ENCODE data around the gene PTPRG.

PTPRG gene

GRCh38 chr3:61868499-61868898 lies 307.1 kb downstream of the PTPRG start:
- TF ChIP-seq CTCF (IDR thresholded peaks at IDR 0.05; ENCODE audit: insufficient read depth, low read depth, low read length, missing control alignments), result no peak
- H3K4me3 ChIP-seq (ENCODE audit: low read depth, low read length), result no peak overlapping the region
- DNase-seq (ENCODE audit: low read depth), result no peak

GRCh38 chr3:61869371-61869770 lies 308.0 kb downstream of the PTPRG start:
- DNase-seq (ENCODE audit: low read depth), result no peak
- TF ChIP-seq CTCF (IDR thresholded peaks at IDR 0.05; ENCODE audit: insufficient read depth, low read depth, low read length, missing control alignments), result no peak
- no peak overlapping the region for H3K4me3 ChIP-seq (ENCODE audit: low read depth, low read length)

GRCh38 chr3:61871644-61872043 lies 310.3 kb downstream of the PTPRG start:
- no peak overlapping the region for H3K4me3 ChIP-seq (ENCODE audit: low read depth, low read length)
- DNase-seq (ENCODE audit: low read depth), result no peak
- TF ChIP-seq CTCF (IDR thresholded peaks at IDR 0.05; ENCODE audit: insufficient read depth, low read depth, low read length, missing control alignments), result no peak

GRCh38 chr3:61872077-61872706 lies 310.8 kb downstream of the PTPRG start:
- no peak overlapping the region for H3K4me3 ChIP-seq (ENCODE audit: low read depth, low read length)
- no peak for TF ChIP-seq CTCF (IDR thresholded peaks at IDR 0.05; ENCODE audit: insufficient read depth, low read depth, low read length, missing control alignments)
- DNase-seq (ENCODE audit: low read depth), result no peak

GRCh38 chr3:61875046-61875844 lies 313.9 kb downstream of the PTPRG start:
- TF ChIP-seq CTCF (IDR thresholded peaks at IDR 0.05; ENCODE audit: insufficient read depth, low read depth, low read length, missing control alignments), result no peak
- no peak overlapping the region for H3K4me3 ChIP-seq (ENCODE audit: low read depth, low read length)
- no peak for DNase-seq (ENCODE audit: low read depth)

GRCh38 chr3:61875976-61876671 lies 314.8 kb downstream of the PTPRG start:
- TF ChIP-seq CTCF (IDR thresholded peaks at IDR 0.05; ENCODE audit: insufficient read depth, low read depth, low read length, missing control alignments), result no peak
- DNase-seq (ENCODE audit: low read depth), result no peak

More at GRCh38 chr3:61875976-61876671, 314.8 kb downstream of the PTPRG start:
- H3K4me3 ChIP-seq (ENCODE audit: low read depth, low read length), result no peak overlapping the region

All from GM12865 (cell line).